Small intestine (tissue), 7 donors: ENCODE results near the gene P4HA3. TPM values are rescaled to one million over a fixed set of nuclear protein-coding genes. Genes with fewer than 3 reads are reported as not detected.

Experiments used
- DNase-seq, 2 donors: peaks; one replicate each; pipeline versions ENCODE4 v3.0.0 to v3.0.0-alpha.2; 2013
- FAIRE-seq: peaks from 2 replicates; lab custom pipeline; 2012; peaks lifted over from hg19 to GRCh38; lab: Jason Lieb, UNC
- H3K27ac ChIP-seq, 3 donors: one replicate each; pipeline ENCODE4 v1.5.1; 2013; ENCODE audit warnings: low read length in 2 of 3, mild to moderate bottlenecking in 2 of 3, control low read depth in 1 of 3, inconsistent platforms in 1 of 3, low read depth in 1 of 3, moderate library complexity in 1 of 3
- H3K27me3 ChIP-seq, 3 donors: one replicate each; pipeline ENCODE4 v1.6.1; 2013; ENCODE audit warnings: low read length in 3 of 3, inconsistent platforms in 1 of 3; ENCODE audit not compliant: control insufficient read depth in 3 of 3, insufficient read depth in 3 of 3
- H3K36me3 ChIP-seq, 3 donors: one replicate each; pipeline ENCODE4 v1.6.1; 2013; ENCODE audit warnings: low read length in 3 of 3, inconsistent platforms in 1 of 3, low read depth in 1 of 3, mild to moderate bottlenecking in 1 of 3, moderate library complexity in 1 of 3; ENCODE audit not compliant: control insufficient read depth in 3 of 3, insufficient read depth in 2 of 3
- H3K4me1 ChIP-seq, 3 donors: one replicate each; pipeline ENCODE4 v1.6.1; 2013; ENCODE audit warnings: low read length in 2 of 3, inconsistent platforms in 1 of 3, low read depth in 1 of 3, mild to moderate bottlenecking in 1 of 3, moderate library complexity in 1 of 3; ENCODE audit not compliant: control insufficient read depth in 3 of 3, insufficient read depth in 2 of 3
- H3K4me3 ChIP-seq, 3 donors: one replicate each; pipeline ENCODE4 v1.5.1; 2013; ENCODE audit warnings: low read length in 3 of 3, control low read depth in 1 of 3, inconsistent platforms in 1 of 3, low read depth in 1 of 3, mild to moderate bottlenecking in 1 of 3, moderate library complexity in 1 of 3
- H3K9me3 ChIP-seq, 2 donors: one replicate each; pipeline ENCODE4 v1.6.1; 2013; ENCODE audit warnings: low read depth in 1 of 2, low read length in 1 of 2; ENCODE audit not compliant: control insufficient read depth in 2 of 2, insufficient read depth in 1 of 2
- WGBS, 3 donors: extraction: QIAGEN DNeasy Blood & Tissue Kit; methylation state at CpG; one replicate each; pipeline ENCODE4 v1.1.7; 2013; 5-methylcytosine and 5-hydroxymethylcytosine counted together
- polyA plus RNA-seq, 4 donors: library from polyadenylated mRNA; stranded (reverse) in 3 of 4; unstranded in 1 of 4; fragments of 200-250 nt in 3 of 4; fragments of 120-200 nt in 1 of 4; gene quantifications; one replicate each; pipeline versions ENCODE4 v1.2.1 to v1.2.3, GENCODE V29; 2013
- donor health status: healthy with polysubstance abuse.
- donor health status: control.
- donor health status: control.
- donor health status: Bipolar disorder and iron deficiency.
- donor health status: healthy.

Gene P4HA3
- polyA plus RNA-seq, 4 donors, result 0.53 to 0.66 TPM; not detected in 2

GRCh38 chr11:74253361-74253760, 58.1 kb downstream of the P4HA3 start:
- no peak overlapping the region for H3K4me3 ChIP-seq
- H3K36me3 ChIP-seq, result peaks cover 8 to 37% (median 9%) of the 10 kb centered on the region in 3 donors
- H3K4me1 ChIP-seq, result no peaks in the 10 kb centered on the region
- DNase-seq (no peak), FAIRE-seq (no peak)
- no peak overlapping the region for H3K27ac ChIP-seq
- H3K9me3 ChIP-seq, result no peaks in the 10 kb centered on the region
- WGBS, 3 donors, result 85 to 93% (median 92%) methylated on average over 8 of the region's 8 CpGs
- H3K27me3 ChIP-seq, result no peaks in the 10 kb centered on the region

- Histone ChIP-seq H3K4me3 (no peak overlapping the region), H3K9me3 (no peaks in the 10 kb centered on the region), H3K4me1 (no peaks in the 10 kb centered on the region), H3K27me3 (no peaks in the 10 kb centered on the region), H3K36me3 (peaks cover 13 to 40% (median 19%) of the 10 kb centered on the region in 3 donors), H3K27ac (no peak overlapping the region)
- no peak for DNase-seq
- FAIRE-seq, result no peak
- WGBS, 3 donors, result 96 to 100% (median 96%) methylated on average over 2 of the region's 2 CpGs
These were observed 61.9 kb downstream of the P4HA3 start for GRCh38 chr11:74249496-74249895.

- Histone ChIP-seq H3K27ac (no peak overlapping the region), H3K4me1 (no peaks in the 10 kb centered on the region), H3K9me3 (no peaks in the 10 kb centered on the region), H3K4me3 (no peak overlapping the region), H3K27me3 (no peaks in the 10 kb centered on the region), H3K36me3 (peaks cover 13 to 30% (median 18%) of the 10 kb centered on the region in 3 donors)
- FAIRE-seq (no peak), DNase-seq (no peak)
- WGBS, 3 donors, result 93 to 100% (median 100%) methylated on average over 1 of the region's 1 CpG
These were observed 63.0 kb downstream of the P4HA3 start for GRCh38 chr11:74248469-74248868.

GRCh38 chr11:74238243-74238642, 73.2 kb downstream of the P4HA3 start:
- 86 to 97% (median 92%) methylated on average over 1 of the region's 1 CpG for WGBS, 3 donors
- H3K9me3 ChIP-seq, result no peaks in the 10 kb centered on the region
- peaks cover 2 to 8% (median 4%) of the 10 kb centered on the region in 3 donors for H3K36me3 ChIP-seq
- FAIRE-seq (no peak), DNase-seq (no peak)
- no peak overlapping the region for H3K4me3 ChIP-seq
- no peaks in the 10 kb centered on the region for H3K27me3 ChIP-seq
- H3K27ac ChIP-seq, result no peak overlapping the region
- H3K4me1 ChIP-seq, result no peaks in the 10 kb centered on the region

GRCh38 chr11:74237541-74237940, 73.9 kb downstream of the P4HA3 start:
- 66 to 88% (median 73%) methylated on average over 2 of the region's 2 CpGs for WGBS, 3 donors
- Histone ChIP-seq H3K27me3 (no peaks in the 10 kb centered on the region), H3K9me3 (no peaks in the 10 kb centered on the region), H3K27ac (no peak overlapping the region), H3K4me3 (no peak overlapping the region), H3K4me1 (no peaks in the 10 kb centered on the region), H3K36me3 (peaks cover 2 to 10% (median 7%) of the 10 kb centered on the region in 3 donors)
- FAIRE-seq (no peak), DNase-seq (no peak)

GRCh38 chr11:74235121-74235520, 76.3 kb downstream of the P4HA3 start:
- no peaks in the 10 kb centered on the region for H3K27me3 ChIP-seq
- no peak for FAIRE-seq
- H3K36me3 ChIP-seq, result peaks cover 8 to 15% (median 14%) of the 10 kb centered on the region in 3 donors
- no peak overlapping the region for H3K27ac ChIP-seq
- no peak for DNase-seq
- no peak overlapping the region for H3K4me3 ChIP-seq
- H3K9me3 ChIP-seq, result no peaks in the 10 kb centered on the region
- 95 to 96% (median 95%) methylated on average over 4 of the region's 4 CpGs for WGBS, 3 donors
- no peaks in the 10 kb centered on the region for H3K4me1 ChIP-seq

GRCh38 chr11:74233683-74234082, 77.8 kb downstream of the P4HA3 start:
- no peaks in the 10 kb centered on the region for H3K27me3 ChIP-seq
- no peak for FAIRE-seq
- WGBS, 3 donors, result 88 to 98% (median 95%) methylated on average over 3 of the region's 3 CpGs
- DNase-seq, result no peak
- H3K9me3 ChIP-seq, result no peaks in the 10 kb centered on the region
- H3K27ac ChIP-seq, result no peak overlapping the region
- H3K4me1 ChIP-seq, result no peaks in the 10 kb centered on the region
- H3K4me3 ChIP-seq, result no peak overlapping the region
- H3K36me3 ChIP-seq, result peaks cover 7 to 13% (median 10%) of the 10 kb centered on the region in 3 donors

- H3K4me1 ChIP-seq, result no peaks in the 10 kb centered on the region
- H3K9me3 ChIP-seq, result no peaks in the 10 kb centered on the region
- 88 to 92% (median 89%) methylated on average over 6 of the region's 6 CpGs for whole genome bisulfite sequencing, 3 donors
- no peak overlapping the region for H3K4me3 ChIP-seq
- no peaks in the 10 kb centered on the region for H3K27me3 ChIP-seq
- DNase-seq, result no peak
- H3K36me3 ChIP-seq, result peaks cover 7 to 12% (median 10%) of the 10 kb centered on the region in 3 donors
- no peak overlapping the region for H3K27ac ChIP-seq
- FAIRE-seq, result no peak
These were observed 79.0 kb downstream of the P4HA3 start for GRCh38 chr11:74232311-74232950.

- 81 to 98% (median 81%) methylated on average over 2 of the region's 2 CpGs for WGBS, 3 donors
- no peaks in the 10 kb centered on the region for H3K9me3 ChIP-seq
- FAIRE-seq, result no peak
- H3K36me3 ChIP-seq, result peaks cover 7 to 9% (median 8%) of the 10 kb centered on the region in 3 donors
- no peak overlapping the region for H3K4me3 ChIP-seq
- no peak for DNase-seq
- H3K4me1 ChIP-seq, result no peaks in the 10 kb centered on the region
- H3K27ac ChIP-seq, result no peak overlapping the region
- H3K27me3 ChIP-seq, result no peaks in the 10 kb centered on the region
These were observed 84.5 kb downstream of the P4HA3 start for GRCh38 chr11:74226907-74227306.
